Lung (tissue), 12 donors: ENCODE data around the gene HES5. TPM values are rescaled to one million over a fixed set of nuclear protein-coding genes. Genes with fewer than 3 reads are reported as not detected.

Experiments used
- ATAC-seq: fragments of 200-7000 bp; cut with Tn5 transposase; one replicate; pipeline ENCODE4 v1.9.1; 2020; ENCODE audit warnings: moderate number of reproducible peaks; ENCODE audit not compliant: insufficient read depth, low FRiP score
- DNase-seq, 3 donors: peaks; one replicate each; pipeline ENCODE4 v3.0.0-alpha.2; 2013 to 2017
- H3K27ac ChIP-seq, 2 donors: one replicate each; pipeline ENCODE4 v1.5.1; 2013; ENCODE audit warnings: mild to moderate bottlenecking in 2 of 2, moderate library complexity in 2 of 2, control low read depth in 1 of 2, inconsistent platforms in 1 of 2, low read depth in 1 of 2, low read length in 1 of 2
- H3K27me3 ChIP-seq, 3 donors: one replicate each; pipeline ENCODE4 v1.5.1; 2013; ENCODE audit warnings: low read length in 2 of 3; ENCODE audit not compliant: control insufficient read depth in 3 of 3, insufficient read depth in 3 of 3
- H3K36me3 ChIP-seq, 4 donors: one replicate each; pipeline ENCODE4 v1.5.1; 2013; ENCODE audit warnings: low read length in 4 of 4, mild to moderate bottlenecking in 1 of 4, moderate library complexity in 1 of 4; ENCODE audit not compliant: control insufficient read depth in 4 of 4, insufficient read depth in 4 of 4
- H3K4me1 ChIP-seq, 5 donors: one replicate each; pipeline ENCODE4 v1.5.1; 2013; ENCODE audit warnings: low read length in 5 of 5, mild to moderate bottlenecking in 2 of 5, moderate library complexity in 1 of 5; ENCODE audit not compliant: control insufficient read depth in 5 of 5, insufficient read depth in 5 of 5
- H3K4me3 ChIP-seq: one replicate; pipeline ENCODE4 v1.5.1; 2013; ENCODE audit warnings: mild to moderate bottlenecking, control low read depth, moderate library complexity
- H3K9ac ChIP-seq, 2 donors: one replicate each; pipeline ENCODE4 v1.5.1; 2013; ENCODE audit warnings: low read length in 2 of 2, control low read depth in 1 of 2; ENCODE audit not compliant: insufficient read depth in 1 of 2
- H3K9me3 ChIP-seq, 4 donors: one replicate each; pipeline ENCODE4 v1.5.1; 2013; ENCODE audit warnings: low read length in 3 of 4, mild to moderate bottlenecking in 1 of 4, moderate library complexity in 1 of 4; ENCODE audit not compliant: control insufficient read depth in 4 of 4, insufficient read depth in 3 of 4
- WGBS, 2 donors: extraction: QIAGEN DNeasy Blood & Tissue Kit; methylation state at CpG; one replicate each; pipeline ENCODE4 v1.1.7; 2013; 5-methylcytosine and 5-hydroxymethylcytosine counted together
- polyA plus RNA-seq, 2 donors: library from polyadenylated mRNA; stranded (reverse); fragments of 200-250 nt; gene quantifications; one replicate each; pipeline ENCODE4 v1.2.1, GENCODE V29; 2013
- total RNA-seq, 2 donors: library from RNA; depleted of rRNA in 1 of 2; stranded (reverse); fragments of >200 nt in 1 of 2; gene quantifications; one replicate each; pipeline ENCODE4 v1.2.1, GENCODE V29; 2014 to 2021
- TF ChIP-seq, protein P1 (sequence below): IDR thresholded peaks from 2 replicates; pipeline ENCODE4 v1.5.1; 2012; ENCODE audit warnings: mild to moderate bottlenecking; ENCODE audit errors: control extremely low read depth, extremely low read depth
- donor health status: control.
- donor health status: control.
- donor health status: Bipolar disorder and iron deficiency.
- donor health status: healthy.
- donor health status: DM: yes; HTN: yes; CAD: no.

Gene HES5
- total and polyA plus RNA-seq, 4 donors, result 0.16 to 1.00 (median 0.36) TPM

- TF ChIP-seq, protein P1, sequence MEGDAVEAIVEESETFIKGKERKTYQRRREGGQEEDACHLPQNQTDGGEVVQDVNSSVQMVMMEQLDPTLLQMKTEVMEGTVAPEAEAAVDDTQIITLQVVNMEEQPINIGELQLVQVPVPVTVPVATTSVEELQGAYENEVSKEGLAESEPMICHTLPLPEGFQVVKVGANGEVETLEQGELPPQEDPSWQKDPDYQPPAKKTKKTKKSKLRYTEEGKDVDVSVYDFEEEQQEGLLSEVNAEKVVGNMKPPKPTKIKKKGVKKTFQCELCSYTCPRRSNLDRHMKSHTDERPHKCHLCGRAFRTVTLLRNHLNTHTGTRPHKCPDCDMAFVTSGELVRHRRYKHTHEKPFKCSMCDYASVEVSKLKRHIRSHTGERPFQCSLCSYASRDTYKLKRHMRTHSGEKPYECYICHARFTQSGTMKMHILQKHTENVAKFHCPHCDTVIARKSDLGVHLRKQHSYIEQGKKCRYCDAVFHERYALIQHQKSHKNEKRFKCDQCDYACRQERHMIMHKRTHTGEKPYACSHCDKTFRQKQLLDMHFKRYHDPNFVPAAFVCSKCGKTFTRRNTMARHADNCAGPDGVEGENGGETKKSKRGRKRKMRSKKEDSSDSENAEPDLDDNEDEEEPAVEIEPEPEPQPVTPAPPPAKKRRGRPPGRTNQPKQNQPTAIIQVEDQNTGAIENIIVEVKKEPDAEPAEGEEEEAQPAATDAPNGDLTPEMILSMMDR, result no peak
- H3K36me3 ChIP-seq, result peaks cover 9 to 96% (median 50%) of the 10 kb centered on the region in 4 donors
These were observed 13.9 kb downstream of the HES5 start for GRCh38 chr1:2516124-2516523.

GRCh38 chr1:2515763-2516080, 14.3 kb downstream of the HES5 start:
- peaks cover 10 to 97% (median 50%) of the 10 kb centered on the region in 4 donors for H3K36me3 ChIP-seq

More at GRCh38 chr1:2516124-2516523, 13.9 kb downstream of the HES5 start:
- Histone ChIP-seq H3K27ac (no peak overlapping the region), H3K9me3 (no peaks in the 10 kb centered on the region), H3K4me3 (no peak overlapping the region), H3K27me3 (no peaks in the 10 kb centered on the region), H3K4me1 (no peaks in the 10 kb centered on the region), H3K9ac (no peak overlapping the region)
- DNase-seq (no peak), ATAC-seq (no peak)
- WGBS, 2 donors, result 95 to 97% methylated on average over 17 of the region's 17 CpGs

DNA sequence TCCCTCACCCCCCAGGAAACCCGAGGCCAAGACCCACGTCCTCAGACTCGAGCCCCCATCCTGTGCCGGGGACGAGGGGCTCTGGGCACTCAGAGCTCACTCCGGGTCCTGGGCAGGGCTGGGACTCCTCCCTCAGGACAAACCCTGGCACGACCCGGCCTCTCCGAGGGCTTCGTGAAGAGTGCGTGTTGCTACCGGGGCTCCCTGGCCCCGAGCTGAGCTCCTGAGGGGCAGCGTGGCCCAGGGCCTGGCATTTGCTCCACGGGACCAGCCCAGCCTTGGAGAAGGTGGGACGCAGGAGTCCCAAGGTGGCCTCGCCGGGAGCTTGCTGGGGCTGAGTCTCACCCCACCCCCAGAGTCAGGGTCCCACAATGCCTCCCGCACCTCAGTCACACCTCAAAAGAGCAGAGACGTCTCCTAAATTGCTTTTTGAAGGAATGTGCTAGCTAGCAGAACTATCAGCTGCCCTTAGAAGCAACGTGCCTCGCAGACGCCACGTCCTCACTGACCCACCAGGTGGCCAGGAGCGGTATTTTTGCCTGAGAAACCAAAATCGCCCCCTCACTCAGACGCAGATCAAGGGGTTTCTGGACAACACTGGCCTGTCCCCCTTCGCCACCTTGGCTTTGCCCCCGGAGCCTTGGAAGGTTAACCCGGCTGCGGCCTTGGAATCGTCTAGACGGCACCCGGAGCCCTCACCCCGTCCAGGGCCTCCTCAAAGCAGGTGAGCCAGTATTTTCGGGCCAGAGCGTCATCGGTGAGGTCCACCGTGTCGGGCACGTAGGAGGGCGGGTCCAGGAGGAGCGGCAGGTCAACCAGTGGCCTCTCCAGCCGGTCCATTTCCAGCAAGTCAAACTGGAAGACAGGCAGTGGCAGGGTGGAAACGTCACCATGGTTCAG, 14.9 kb downstream of the HES5 start:
- 94 to 95% methylated on average over 45 of the region's 45 CpGs for WGBS, 2 donors
- Histone ChIP-seq H3K36me3 (peaks cover 7 to 98% (median 49%) of the 10 kb centered on the region in 4 donors), H3K4me3 (no peak overlapping the region), H3K9me3 (no peaks in the 10 kb centered on the region), H3K4me1 (no peaks in the 10 kb centered on the region), H3K9ac (no peak overlapping the region), H3K27ac (no peak overlapping the region), H3K27me3 (no peaks in the 10 kb centered on the region)
- TF ChIP-seq, protein P1, result no peak
- DNase-seq (no peak), ATAC-seq (no peak)

More at GRCh38 chr1:2515763-2516080, 14.3 kb downstream of the HES5 start:
- Histone ChIP-seq H3K9ac (no peak overlapping the region), H3K9me3 (no peaks in the 10 kb centered on the region), H3K4me1 (no peaks in the 10 kb centered on the region), H3K27me3 (no peaks in the 10 kb centered on the region), H3K4me3 (no peak overlapping the region), H3K27ac (no peak overlapping the region)
- DNase-seq, result no peak
- WGBS, 2 donors, result 90 to 96% methylated on average over 10 to 11 of the region's 11 CpGs
- ATAC-seq, result no peak
- TF ChIP-seq, protein P1, result no peak
